GM12892 (cell line): Measurements from ENCODE around the gene CTBP2.

Source experiments
- POLR2A ChIP-seq: IDR thresholded peaks from 2 replicates; pipeline ENCODE4 v1.6.1; 2011; ENCODE audit warnings: low read depth, low read length, control low read depth
- POLR2AphosphoS5 ChIP-seq: IDR thresholded peaks from 2 replicates; pipeline ENCODE4 v1.6.1; 2011; ENCODE audit warnings: low read depth, low read length, control low read depth

DNA sequence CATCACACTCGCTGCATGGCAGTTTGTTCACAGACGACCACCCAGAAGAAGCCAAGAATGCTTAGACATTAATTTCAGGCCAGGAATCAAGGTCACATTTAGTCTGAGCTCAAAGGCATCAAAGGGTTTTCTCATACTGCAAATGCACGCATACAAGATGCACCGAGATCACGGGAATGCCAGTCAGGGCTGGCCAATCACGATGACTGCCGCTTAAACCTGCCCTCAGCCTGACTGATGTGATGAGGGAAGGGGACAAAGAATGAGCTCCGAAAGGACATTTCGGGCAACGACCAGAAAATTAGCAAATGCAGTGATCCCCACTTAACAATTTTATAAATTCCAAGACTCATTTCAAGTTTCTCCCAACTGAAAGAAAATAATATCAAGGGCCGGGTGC is 20.2 kb downstream of the CTBP2 start:
- TF ChIP-seq POLR2A (no peak), POLR2AphosphoS5 (no peak)
